OCI-LY7 (cell line): ENCODE measurements around the gene SYN1. TPM values are rescaled to one million over a fixed set of nuclear protein-coding genes. Genes with fewer than 3 reads are reported as not detected.

Experiments
- BruUV-seq: library from RNA; stranded (reverse); fragments of 400-500 nt; replicated peaks from 2 replicates; lab custom pipeline; 2021; lab: Mats Ljungman, UMichigan
- CTCF ChIA-PET: fragments of 300-600 bp; sonication (Branson Sonifier 250); formaldehyde crosslinking; loops from one replicate; lab custom pipeline; 2022; ENCODE audit warnings: antibody characterized with exemption; ENCODE audit not compliant: unreplicated experiment; lab: Charles Lee
- POLR2A ChIA-PET: fragments of 300-600 bp; sonication (Branson Sonifier 250); formaldehyde crosslinking; loops from one replicate; lab custom pipeline; 2022; ENCODE audit warnings: antibody characterized with exemption; lab: Charles Lee
- DNase-seq: peaks from one replicate; pipeline ENCODE4 v3.0.0-alpha.2; 2015; ENCODE audit warnings: low spot score
- H2AFZ ChIP-seq: fragments of 200-600 bp; sonication (generic), shearing (Covaris generic); 2 replicates; pipeline ENCODE4 v1.6.1; 2014; ENCODE audit warnings: mild to moderate bottlenecking, antibody characterized with exemption, low read length, moderate library complexity
- H3K27ac ChIP-seq: fragments of 200-600 bp; sonication (generic); 2 replicates; pipeline ENCODE4 v1.5.1; 2014; ENCODE audit warnings: mixed run types, low read depth, mild to moderate bottlenecking, moderate library complexity, low read length, inconsistent platforms; ENCODE audit not compliant: poor library complexity, severe bottlenecking
- H3K36me3 ChIP-seq: fragments of 200-600 bp; sonication (generic); 2 replicates; pipeline ENCODE4 v1.6.1; 2014; ENCODE audit warnings: mild to moderate bottlenecking, antibody characterized with exemption, low read length, moderate library complexity, mixed read lengths; ENCODE audit not compliant: insufficient read depth
- H3K4me1 ChIP-seq: fragments of 200-600 bp; sonication (generic); 2 replicates; pipeline ENCODE4 v1.5.1; 2014; ENCODE audit warnings: mild to moderate bottlenecking, low read length; ENCODE audit not compliant: insufficient read depth, poor library complexity, severe bottlenecking
- H3K4me2 ChIP-seq: fragments of 200-600 bp; sonication (generic); 2 replicates; pipeline ENCODE4 v1.6.1; 2014; ENCODE audit warnings: mild to moderate bottlenecking, low read length
- H3K4me3 ChIP-seq: fragments of 200-600 bp; sonication (generic); 2 replicates; pipeline ENCODE4 v1.5.1; 2014; ENCODE audit warnings: mild to moderate bottlenecking, low read depth, low read length; ENCODE audit not compliant: poor library complexity, severe bottlenecking
- H3K79me2 ChIP-seq: fragments of 200-600 bp; sonication (generic); 2 replicates; pipeline ENCODE4 v1.6.1; 2016; ENCODE audit warnings: low read depth, mild to moderate bottlenecking, low read length, moderate library complexity, mixed read lengths; ENCODE audit not compliant: insufficient read depth
- H3K9me2 ChIP-seq: fragments of 200-600 bp; sonication (generic); 2 replicates; pipeline ENCODE4 v1.6.1; 2016; ENCODE audit warnings: mild to moderate bottlenecking, low read length, mixed read lengths; ENCODE audit not compliant: insufficient read depth
- H3K9me3 ChIP-seq: fragments of 200-600 bp; sonication (generic); 2 replicates; pipeline ENCODE4 v1.6.1; 2014; ENCODE audit warnings: mild to moderate bottlenecking, mixed run types, low read length, mixed read lengths
- H4K20me1 ChIP-seq: fragments of 200-600 bp; sonication (generic); 2 replicates; pipeline ENCODE4 v1.6.1; 2014; ENCODE audit warnings: mild to moderate bottlenecking, antibody characterized with exemption, low read length, moderate library complexity, mixed read lengths; ENCODE audit not compliant: insufficient read depth
- CTCF ChIP-seq: fragments of 200-600 bp; sonication (generic); conservative IDR thresholded peaks from 2 replicates; pipeline ENCODE4 v1.5.1; 2014; ENCODE audit warnings: mild to moderate bottlenecking, antibody characterized with exemption, low read length, moderate library complexity, mixed read lengths
- EZH2phosphoT487 ChIP-seq: fragments of 200-600 bp; sonication (generic); IDR thresholded peaks from 2 replicates; pipeline ENCODE4 v1.6.1; 2018; ENCODE audit warnings: low read depth, borderline replicate concordance, mild to moderate bottlenecking, mixed run types, antibody characterized with exemption, low read length, moderate library complexity, mixed read lengths
- intact Hi-C: fragments of 100-400 bp; cut with micrococcal nuclease; formaldehyde crosslinking; loops from one replicate; pipeline ENCODE4 v1.10.0; 2022; ENCODE audit not compliant: unreplicated experiment
- total RNA-seq, 2 experiments: library from RNA; depleted of rRNA in 1 of 2; stranded (reverse); fragments of >200 nt in 1 of 2; shearing (Covaris generic) in 1 of 2; gene quantifications; 2 replicates each; pipeline ENCODE4 v1.2.3, GENCODE V29; 2014 to 2022

The SYN1 gene
- total RNA-seq, 2 experiments from 2014 or later: not detected

GRCh38 chrX:47611489-47611888, 8.2 kb downstream of the SYN1 start:
- intact Hi-C loops: no loop called here
- Histone ChIP-seq H3K27ac (no peak overlapping the region), H3K36me3 (no peaks in the 10 kb centered on the region), H4K20me1 (no peaks in the 10 kb centered on the region), H3K4me2 (no peak overlapping the region), H3K79me2 (no peaks in the 10 kb centered on the region), H3K4me1 (no peaks in the 10 kb centered on the region), H3K9me3 (no peaks in the 10 kb centered on the region), H3K4me3 (no peak overlapping the region), H2AFZ (no peak overlapping the region), H3K9me2 (no peaks in the 10 kb centered on the region)
- CTCF ChIA-PET: no interaction called here
- POLR2A ChIA-PET: no interaction called here
- no peak for TF ChIP-seq CTCF
- BruUV-seq: no TSS peak
- no peak for DNase-seq

- BruUV-seq: no TSS peak
- Histone ChIP-seq H3K9me3 (no peaks in the 10 kb centered on the region), H3K4me1 (no peaks in the 10 kb centered on the region), H3K27ac (no peak overlapping the region), H3K36me3 (no peaks in the 10 kb centered on the region), H3K9me2 (no peaks in the 10 kb centered on the region), H2AFZ (no peak overlapping the region), H3K4me3 (no peak overlapping the region), H3K4me2 (no peak overlapping the region), H4K20me1 (no peaks in the 10 kb centered on the region), H3K79me2 (no peaks in the 10 kb centered on the region)
- POLR2A ChIA-PET: no interaction called here
- intact Hi-C loops: no loop called here
- DNase-seq: no peak
- TF ChIP-seq EZH2phosphoT487 (no peak), CTCF (no peak)
- CTCF ChIA-PET: no interaction called here
Observed at GRCh38 chrX:47610511-47610910, 9.1 kb downstream of the SYN1 start.

GRCh38 chrX:47608130-47608810, 11.4 kb downstream of the SYN1 start:
- intact Hi-C loops: no loop called here
- no peak for DNase-seq
- Histone ChIP-seq H3K4me2 (no peak overlapping the region), H3K79me2 (no peaks in the 10 kb centered on the region), H3K4me1 (no peaks in the 10 kb centered on the region), H4K20me1 (no peaks in the 10 kb centered on the region), H3K9me3 (no peaks in the 10 kb centered on the region), H3K4me3 (no peak overlapping the region), H2AFZ (no peak overlapping the region), H3K27ac (no peak overlapping the region), H3K9me2 (no peaks in the 10 kb centered on the region), H3K36me3 (no peaks in the 10 kb centered on the region)
- no TSS peak for BruUV-seq
- CTCF ChIA-PET: interaction anchor here (0.6 kb wide), 1 partner anchor 351 kb away, joined by 3 read pairs; no protein-coding TSS in a partner anchor
- no peak for TF ChIP-seq CTCF
- no peak for TF ChIP-seq EZH2phosphoT487
- POLR2A ChIA-PET: interaction anchor here (0.6 kb wide), 1 partner anchor 11 kb away, joined by 3 read pairs; no protein-coding TSS in a partner anchor
